ENCODE measurements around the gene KDM2A.
A peak's percentile ranks its signal among the peaks of the same experiment; 100 is the strongest.

Gene KDM2A

GRCh38 chr11:67264877-67265632 is 146.0 kb downstream of the KDM2A start:
- Histone ChIP-seq H4K8ac (ENCODE audit: low read length) (no peak overlapping the region), H3K23ac (ENCODE audit: low read length in 2 of 2) (no peak overlapping the region), H2BK5ac (ENCODE audit: low read depth, low read length, poor library complexity, severe bottlenecking) (no peak overlapping the region), H3K9ac (ENCODE audit: low read length) (no peak overlapping the region), H2AFZ (ENCODE audit: low read depth, low read length) (no peak overlapping the region), H3K14ac (ENCODE audit: low read length in 2 of 2) (no peak overlapping the region), H3K27ac (ENCODE audit: low read length, poor library complexity, severe bottlenecking) (no peak overlapping the region), H2BK120ac (ENCODE audit: low read depth, low read length) (no peak overlapping the region), H2AK5ac (ENCODE audit: low read length, severe bottlenecking) (no peak overlapping the region), H3K4me1 (ENCODE audit: control insufficient read depth, insufficient read depth, low read depth, low read length) (peaks cover 42% of the 10 kb centered on the region), H3K4me3 (ENCODE audit: insufficient read depth in 1 of 2, low read depth in 1 of 2, low read length in 2 of 2) (no peak overlapping the region), H2BK12ac (ENCODE audit: low read length in 2 of 2) (no peak overlapping the region), H3K27me3 (ENCODE audit: control insufficient read depth in 1 of 2, insufficient read depth in 1 of 2, low read length in 2 of 2) (no peaks in the 10 kb centered on the region), H3K4me2 (ENCODE audit: low read length, poor library complexity, severe bottlenecking) (no peak overlapping the region), H4K91ac (ENCODE audit: low read length) (no peak overlapping the region), H3K18ac (ENCODE audit: low read depth in 1 of 2, low read length in 2 of 2) (no peak overlapping the region), H2BK15ac (ENCODE audit: low read depth, poor library complexity, severe bottlenecking) (peak overlapping the region; percentile 19), H3K79me1 (replicated peaks; ENCODE audit: low read length, poor library complexity, severe bottlenecking) (no peaks in the 10 kb centered on the region), H3K4ac (ENCODE audit: low read depth in 1 of 2, low read length in 2 of 2) (no peak overlapping the region), H3K36me3 (ENCODE audit: control insufficient read depth in 1 of 2, insufficient read depth in 2 of 2, low read depth in 1 of 2, low read length in 2 of 2) (peaks cover 9 to 21% of the 10 kb centered on the region in 2 experiments), H3K9me3 (ENCODE audit: control insufficient read depth, low read length) (no peaks in the 10 kb centered on the region)
- WGBS, result 87% methylated on average over 7 of the region's 7 CpGs
- no peak for DNase-seq

DNA sequence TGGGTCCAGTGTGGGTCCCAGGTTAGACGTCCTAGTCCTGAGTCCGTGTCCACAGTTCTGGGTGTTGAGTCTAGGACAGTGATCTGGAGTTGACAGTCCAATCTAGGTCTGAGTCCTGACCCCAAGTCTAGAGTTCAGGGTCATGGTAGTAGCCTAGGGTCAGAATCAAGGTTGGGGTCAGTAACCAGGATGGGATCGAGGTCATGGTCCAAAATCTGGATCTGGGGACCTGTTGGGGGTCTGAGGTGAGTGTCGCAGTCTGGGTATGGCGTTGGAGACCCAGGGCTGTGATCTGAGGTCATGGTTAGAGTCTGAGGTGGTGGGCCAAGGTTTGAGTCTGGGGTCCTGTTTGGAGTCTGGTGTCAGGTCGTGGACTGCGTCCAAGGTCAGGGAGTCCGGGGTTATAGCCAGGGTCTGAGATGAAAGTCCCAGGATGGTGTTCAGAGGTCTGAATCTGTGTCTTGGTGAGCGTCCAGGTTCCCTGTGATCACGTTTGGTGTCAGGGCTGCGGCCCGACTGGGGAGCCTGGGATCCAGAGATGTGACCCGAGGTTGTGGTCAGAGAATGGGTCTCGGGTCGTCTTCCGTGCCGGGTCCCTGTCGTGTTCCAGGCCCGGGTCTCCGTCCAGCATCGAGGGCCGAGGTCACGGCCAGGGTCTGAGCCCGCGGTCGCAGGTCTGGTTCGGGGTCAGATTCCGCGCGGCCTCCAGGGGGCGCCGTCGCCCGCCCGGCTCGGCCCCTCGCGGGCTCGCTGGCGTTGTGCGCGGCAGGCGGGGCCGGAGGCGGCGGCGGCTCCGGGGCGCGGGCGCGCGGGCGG is 146.8 kb downstream of the KDM2A start:
- Histone ChIP-seq H2BK12ac (ENCODE audit: low read length in 2 of 2) (peak overlapping the region in 1 of 2 experiments; percentile 38), H3K4me1 (ENCODE audit: control insufficient read depth, insufficient read depth, low read depth, low read length) (peaks cover 49% of the 10 kb centered on the region), H3K23ac (ENCODE audit: low read length in 2 of 2) (no peak overlapping the region), H2BK120ac (ENCODE audit: low read depth, low read length) (no peak overlapping the region), H3K27ac (ENCODE audit: low read length, poor library complexity, severe bottlenecking) (no peak overlapping the region), H2BK15ac (ENCODE audit: low read depth, poor library complexity, severe bottlenecking) (peak overlapping the region; percentile 62), H3K9me3 (ENCODE audit: control insufficient read depth, low read length) (no peaks in the 10 kb centered on the region), H3K14ac (ENCODE audit: low read length in 2 of 2) (no peak overlapping the region), H3K4ac (ENCODE audit: low read depth in 1 of 2, low read length in 2 of 2) (no peak overlapping the region), H3K9ac (ENCODE audit: low read length) (peak overlapping the region; percentile 78), H4K91ac (ENCODE audit: low read length) (peak overlapping the region; percentile 7), H3K36me3 (ENCODE audit: control insufficient read depth in 1 of 2, insufficient read depth in 2 of 2, low read depth in 1 of 2, low read length in 2 of 2) (peaks cover 9 to 21% of the 10 kb centered on the region in 2 experiments), H3K4me3 (ENCODE audit: insufficient read depth in 1 of 2, low read depth in 1 of 2, low read length in 2 of 2) (peak overlapping the region; percentile 52 to 74), H4K8ac (ENCODE audit: low read length) (no peak overlapping the region), H2AK5ac (ENCODE audit: low read length, severe bottlenecking) (peak overlapping the region; percentile 23), H3K18ac (ENCODE audit: low read depth in 1 of 2, low read length in 2 of 2) (no peak overlapping the region), H3K4me2 (ENCODE audit: low read length, poor library complexity, severe bottlenecking) (peak overlapping the region; percentile 37), H3K27me3 (ENCODE audit: control insufficient read depth in 1 of 2, insufficient read depth in 1 of 2, low read length in 2 of 2) (no peaks in the 10 kb centered on the region), H3K79me1 (replicated peaks; ENCODE audit: low read length, poor library complexity, severe bottlenecking) (no peaks in the 10 kb centered on the region), H2BK5ac (ENCODE audit: low read depth, low read length, poor library complexity, severe bottlenecking) (no peak overlapping the region), H2AFZ (ENCODE audit: low read depth, low read length) (no peak overlapping the region)
- 21% methylated on average over 42 of the region's 54 CpGs for WGBS
- DNase-seq, result peak; percentile 55

GRCh38 chr11:67266449-67267187 is 147.6 kb downstream of the KDM2A start, which contains the start of gene GRK2:
GRK2 (plus strand) TSS chr11:67266473; CDS start chr11:67266700, 227 bp downstream.
- Histone ChIP-seq H3K23ac (ENCODE audit: low read length in 2 of 2) (peak within 1 kb of the TSS; percentile 54 to 57), H2AK5ac (ENCODE audit: low read length, severe bottlenecking) (peak within 1 kb of the TSS; percentile 23), H3K4me1 (ENCODE audit: control insufficient read depth, insufficient read depth, low read depth, low read length) (peaks cover 53% of the 10 kb centered on the region), H3K4ac (ENCODE audit: low read depth in 1 of 2, low read length in 2 of 2) (peak within 1 kb of the TSS; percentile 83 to 86), H3K4me2 (ENCODE audit: low read length, poor library complexity, severe bottlenecking) (peak within 1 kb of the TSS; percentile 92), H3K27me3 (ENCODE audit: control insufficient read depth in 1 of 2, insufficient read depth in 1 of 2, low read length in 2 of 2) (no peaks in the 10 kb centered on the region), H2BK5ac (ENCODE audit: low read depth, low read length, poor library complexity, severe bottlenecking) (no peak within 1 kb of the TSS), H2BK15ac (ENCODE audit: low read depth, poor library complexity, severe bottlenecking) (peak within 1 kb of the TSS; percentile 96), H4K91ac (ENCODE audit: low read length) (peak within 1 kb of the TSS; percentile 58), H2BK12ac (ENCODE audit: low read length in 2 of 2) (peak within 1 kb of the TSS in 1 of 2 experiments; percentile 66), H3K9me3 (ENCODE audit: control insufficient read depth, low read length) (no peaks in the 10 kb centered on the region), H3K79me1 (replicated peaks; ENCODE audit: low read length, poor library complexity, severe bottlenecking) (peaks cover 2% of the 10 kb centered on the region), H3K27ac (ENCODE audit: low read length, poor library complexity, severe bottlenecking) (no peak within 1 kb of the TSS), H3K4me3 (ENCODE audit: insufficient read depth in 1 of 2, low read depth in 1 of 2, low read length in 2 of 2) (peak within 1 kb of the TSS; percentile 74 to 97), H3K14ac (ENCODE audit: low read length in 2 of 2) (peak within 1 kb of the TSS in 1 of 2 experiments; percentile 93), H3K18ac (ENCODE audit: low read depth in 1 of 2, low read length in 2 of 2) (peak within 1 kb of the TSS; percentile 68 to 85), H4K8ac (ENCODE audit: low read length) (peak within 1 kb of the TSS; percentile 46), H2BK120ac (ENCODE audit: low read depth, low read length) (peak within 1 kb of the TSS; percentile 87), H3K9ac (ENCODE audit: low read length) (peak within 1 kb of the TSS; percentile 86), H3K36me3 (ENCODE audit: control insufficient read depth in 1 of 2, insufficient read depth in 2 of 2, low read depth in 1 of 2, low read length in 2 of 2) (peaks cover 9 to 21% of the 10 kb centered on the region in 2 experiments), H2AFZ (ENCODE audit: low read depth, low read length) (no peak within 1 kb of the TSS)
- no peak for DNase-seq
- WGBS, result under 1% methylated on average over 70 of the region's 103 CpGs

All from mesenchymal stem cell (in vitro differentiated cells and primary cell).